Urothelium cell line (cell line): ENCODE measurements around the gene KLHL11.

Experiments
- DNase-seq: peaks from one replicate; pipeline ENCODE4 v3.0.0; 2011; ENCODE audit warnings: low spot score, mixed read lengths
- FAIRE-seq: peaks from 2 replicates; lab custom pipeline; 2011; peaks lifted over from hg19 to GRCh38; lab: Jason Lieb, UNC

KLHL11 gene, protein sequence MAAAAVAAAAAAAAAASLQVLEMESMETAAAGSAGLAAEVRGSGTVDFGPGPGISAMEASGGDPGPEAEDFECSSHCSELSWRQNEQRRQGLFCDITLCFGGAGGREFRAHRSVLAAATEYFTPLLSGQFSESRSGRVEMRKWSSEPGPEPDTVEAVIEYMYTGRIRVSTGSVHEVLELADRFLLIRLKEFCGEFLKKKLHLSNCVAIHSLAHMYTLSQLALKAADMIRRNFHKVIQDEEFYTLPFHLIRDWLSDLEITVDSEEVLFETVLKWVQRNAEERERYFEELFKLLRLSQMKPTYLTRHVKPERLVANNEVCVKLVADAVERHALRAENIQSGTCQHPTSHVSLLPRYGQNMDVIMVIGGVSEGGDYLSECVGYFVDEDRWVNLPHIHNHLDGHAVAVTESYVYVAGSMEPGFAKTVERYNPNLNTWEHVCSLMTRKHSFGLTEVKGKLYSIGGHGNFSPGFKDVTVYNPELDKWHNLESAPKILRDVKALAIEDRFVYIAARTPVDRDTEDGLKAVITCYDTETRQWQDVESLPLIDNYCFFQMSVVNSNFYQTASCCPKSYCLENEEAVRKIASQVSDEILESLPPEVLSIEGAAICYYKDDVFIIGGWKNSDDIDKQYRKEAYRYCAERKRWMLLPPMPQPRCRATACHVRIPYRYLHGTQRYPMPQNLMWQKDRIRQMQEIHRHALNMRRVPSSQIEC

GRCh38 chr17:41864836-41865595 lies at the start of gene KLHL11:
KLHL11 (minus strand) TSS chr17:41865423; CDS start chr17:41865370, 53 bp downstream.
- peak; percentile 96 for DNase-seq
- FAIRE-seq = peak; percentile 74

DNA sequence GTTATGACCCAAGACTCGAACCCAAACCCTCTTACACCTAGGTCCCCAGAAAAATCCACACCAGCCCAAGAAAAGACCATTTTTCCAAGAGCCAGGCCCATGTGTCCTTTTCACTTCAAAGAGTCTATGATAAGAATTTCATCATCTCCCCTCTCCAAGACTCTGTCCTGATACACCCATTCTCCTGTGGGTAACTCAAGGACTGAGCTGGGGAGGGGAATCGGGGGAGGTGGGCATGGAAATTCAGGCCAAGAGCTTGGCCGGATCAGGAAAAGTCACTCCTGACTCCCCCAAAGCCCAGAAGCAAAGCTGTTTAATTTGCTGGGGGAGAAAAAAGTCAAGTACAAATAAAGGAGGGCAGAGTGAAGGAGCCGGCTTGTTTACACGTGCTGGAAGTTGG lies 49.8 kb upstream of the KLHL11 start:
- FAIRE-seq = no peak
- no peak for DNase-seq

GRCh38 chr17:41914358-41914766 lies 49.1 kb upstream of the KLHL11 start:
- no peak for FAIRE-seq
- no peak for DNase-seq

GRCh38 chr17:41913798-41914197 lies 48.6 kb upstream of the KLHL11 start:
- no peak for FAIRE-seq

DNA sequence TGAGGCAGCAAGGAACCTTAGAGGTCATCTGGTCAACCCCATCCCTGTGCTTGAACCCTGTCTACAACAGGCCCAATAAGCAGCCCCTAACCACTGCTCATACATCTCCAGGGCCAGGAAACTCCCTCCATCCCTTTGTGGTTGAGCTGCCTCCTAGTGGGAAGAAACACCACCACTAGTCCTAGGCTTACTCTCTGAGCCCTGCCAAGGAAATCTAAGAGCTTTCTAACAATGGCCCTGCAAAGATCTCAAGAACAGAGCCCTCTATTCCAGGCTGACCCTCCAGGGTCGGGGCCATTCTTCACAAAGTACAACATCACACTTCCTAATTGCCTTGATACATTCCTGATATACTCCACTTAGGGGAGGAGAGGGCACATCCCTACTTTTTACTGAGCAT lies 47.7 kb upstream of the KLHL11 start:
- FAIRE-seq (no peak), DNase-seq (no peak)

More at GRCh38 chr17:41913798-41914197, 48.6 kb upstream of the KLHL11 start:
- DNase-seq = no peak

DNA sequence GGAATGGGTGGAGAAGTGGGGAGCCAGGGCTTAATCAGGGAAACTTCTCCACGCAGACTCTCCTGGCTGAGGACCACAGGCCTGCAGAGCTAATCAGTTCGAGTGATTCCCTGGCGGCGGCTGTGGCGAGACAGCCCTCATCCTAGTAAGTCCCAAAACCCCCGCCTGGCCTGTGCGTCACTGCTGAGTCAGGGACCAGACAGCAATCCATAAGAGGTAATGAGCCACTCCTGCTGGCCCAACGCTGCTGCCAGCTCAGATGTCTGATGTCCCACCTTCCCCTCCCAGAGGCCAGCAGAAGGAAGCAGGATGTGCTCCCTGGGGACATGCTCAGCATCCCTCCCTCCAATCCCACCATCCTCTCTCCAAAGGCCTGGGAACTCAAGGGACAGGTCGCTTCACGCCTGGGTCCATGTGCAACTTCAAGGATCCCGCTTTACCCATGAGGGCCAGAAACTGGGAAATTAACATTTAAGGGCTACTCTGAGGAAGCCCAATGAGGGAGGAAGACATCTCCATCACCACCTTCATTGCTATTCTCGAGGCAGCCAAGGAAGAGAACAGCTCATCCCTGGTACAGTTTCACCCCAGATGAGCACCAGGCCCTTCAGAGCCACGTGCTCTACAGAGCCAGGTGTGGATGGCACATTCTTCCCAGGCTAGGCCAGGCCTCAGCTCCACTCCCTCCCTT lies 45.6 kb upstream of the KLHL11 start:
- DNase-seq (peak; percentile 79), FAIRE-seq (peak; percentile 55)

DNA sequence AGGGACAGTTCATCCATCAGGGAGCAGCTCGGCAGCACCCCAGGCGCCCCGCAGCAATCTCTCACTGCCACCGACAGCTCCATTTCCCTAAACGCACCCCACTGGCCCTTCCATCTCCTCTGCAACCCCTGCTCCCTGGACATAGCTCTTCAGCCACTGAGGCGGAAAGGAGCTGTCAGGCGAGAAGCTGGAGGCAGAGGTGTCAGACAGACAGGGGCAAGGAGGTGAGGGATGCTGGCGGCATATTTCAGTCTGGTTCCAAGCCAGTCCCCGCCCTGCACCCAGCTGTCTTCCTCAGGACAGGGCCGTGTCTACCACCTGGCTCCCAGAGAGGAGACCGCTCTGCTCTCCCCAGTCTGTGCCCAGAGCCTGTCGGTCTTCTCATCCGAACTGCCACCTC lies 43.9 kb upstream of the KLHL11 start:
- no peak for FAIRE-seq
- DNase-seq = no peak

DNA sequence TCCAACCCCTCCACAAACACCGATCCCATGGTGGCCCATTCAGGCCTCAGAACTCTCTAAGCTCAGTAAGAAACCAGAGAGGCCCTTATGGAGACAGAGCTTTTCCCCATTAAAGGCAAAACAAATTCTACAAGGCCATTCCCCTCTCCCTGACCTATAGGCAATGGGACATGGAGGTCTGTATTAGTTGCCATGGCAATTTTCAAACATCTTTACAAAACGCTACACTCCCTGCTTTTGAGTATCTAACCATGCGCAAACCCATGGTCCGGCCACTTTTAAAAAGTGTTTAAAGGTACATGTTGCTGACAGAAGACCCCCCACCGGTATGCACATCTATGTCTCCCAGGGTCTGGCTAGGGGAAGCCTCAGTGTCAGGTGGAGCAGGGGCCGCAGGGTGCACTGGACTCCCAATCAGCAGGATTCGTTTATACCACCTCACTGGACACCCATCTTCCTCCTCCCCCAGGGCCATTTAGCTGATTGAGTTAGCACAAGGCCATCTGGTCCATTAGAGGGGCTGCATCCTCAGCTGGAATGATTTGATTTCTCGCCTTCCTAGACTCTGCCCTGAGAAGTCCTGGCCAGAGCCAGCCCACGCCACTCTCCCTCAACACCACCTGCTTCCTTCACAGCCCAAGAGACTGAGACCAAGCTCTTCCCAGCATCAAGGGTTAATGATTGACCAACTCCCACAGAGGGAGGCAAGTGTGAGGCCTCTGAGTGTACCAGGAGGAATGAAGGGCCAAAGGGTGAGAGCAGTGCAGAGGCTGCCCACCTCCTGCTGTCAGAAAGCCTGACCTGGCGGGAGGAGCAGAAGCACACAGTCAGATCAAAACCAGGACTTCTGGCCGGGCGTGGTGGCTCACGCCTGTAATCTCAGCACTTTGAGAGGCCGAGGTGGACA lies 42.7 kb upstream of the KLHL11 start:
- FAIRE-seq (no peak), DNase-seq (no peak)

DNA sequence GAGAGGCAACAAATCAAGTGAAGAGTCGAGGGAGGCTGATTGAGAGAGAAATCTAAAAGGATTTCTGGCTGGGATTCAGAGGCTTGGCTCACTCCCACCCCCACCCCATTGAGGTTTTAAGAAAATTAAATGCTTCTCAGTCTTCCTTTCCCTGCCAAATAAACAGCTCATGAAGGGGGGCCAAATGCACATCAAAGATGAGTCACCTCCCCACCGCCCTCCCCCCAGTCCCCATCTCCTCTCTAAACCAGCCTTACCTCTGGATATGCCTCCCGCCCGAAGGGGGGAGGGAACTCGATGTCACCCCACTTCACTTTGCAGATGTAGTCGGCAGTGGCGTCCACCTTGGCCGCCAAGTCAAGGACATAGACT lies 41.9 kb upstream of the KLHL11 start:
- peak; percentile 63 for DNase-seq
- FAIRE-seq = peak; percentile 91

- no peak for DNase-seq
- peak; percentile 56 for FAIRE-seq
These were observed 41.4 kb upstream of the KLHL11 start for GRCh38 chr17:41906465-41907184.

GRCh38 chr17:41905172-41905571 lies 39.9 kb upstream of the KLHL11 start:
- DNase-seq (no peak), FAIRE-seq (no peak)

- no peak for DNase-seq
- FAIRE-seq = no peak
These were observed 39.1 kb upstream of the KLHL11 start for GRCh38 chr17:41904242-41904841.

- DNase-seq (no peak), FAIRE-seq (no peak)
These were observed 36.4 kb upstream of the KLHL11 start for GRCh38 chr17:41901646-41902045.

GRCh38 chr17:41896726-41897125 lies 31.5 kb upstream of the KLHL11 start:
- FAIRE-seq (peak; percentile 35), DNase-seq (no peak)

DNA sequence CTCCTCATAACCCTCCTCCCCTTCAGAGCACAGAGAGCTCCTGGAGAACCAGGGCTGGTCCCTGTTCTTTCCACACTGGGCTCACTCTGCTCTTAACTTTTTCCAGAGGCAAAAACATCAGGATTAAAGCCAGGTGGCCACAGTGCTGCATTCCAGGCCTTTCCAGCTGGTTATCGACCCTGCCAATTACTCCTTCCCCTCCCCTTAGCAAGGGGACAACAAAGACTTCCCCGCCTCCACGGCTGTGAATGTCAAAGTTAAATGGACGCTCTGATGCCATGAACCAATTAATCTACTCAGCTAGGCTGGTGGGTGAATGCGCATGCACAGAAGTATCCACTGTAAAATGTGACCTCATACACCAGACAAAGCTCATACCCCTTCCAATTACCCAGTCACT lies 30.4 kb upstream of the KLHL11 start:
- FAIRE-seq (no peak), DNase-seq (no peak)

- no peak for DNase-seq
- no peak for FAIRE-seq
These were observed 29.6 kb upstream of the KLHL11 start for GRCh38 chr17:41894791-41895331.

- no peak for DNase-seq
- no peak for FAIRE-seq
These were observed 28.2 kb upstream of the KLHL11 start for GRCh38 chr17:41893384-41893783.

DNA sequence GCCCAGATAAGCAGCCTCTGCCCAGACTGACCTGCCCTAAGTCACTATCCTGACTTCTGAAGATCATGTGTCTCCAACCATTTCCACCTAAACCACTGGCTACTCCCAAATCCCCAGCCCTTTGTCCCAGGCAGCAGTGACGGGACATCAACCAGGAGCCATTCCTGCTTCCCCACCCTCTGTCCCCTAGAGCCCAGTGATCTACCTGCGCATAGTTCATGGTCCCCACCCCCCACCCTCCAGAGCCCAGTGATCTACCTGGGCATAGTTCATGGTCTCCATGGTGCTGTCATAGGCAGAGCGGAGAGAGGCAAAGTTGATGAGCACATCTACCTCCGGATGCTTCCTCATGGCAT lies 26.8 kb upstream of the KLHL11 start:
- DNase-seq (no peak), FAIRE-seq (no peak)
